H1 (cell line): Measurements from ENCODE around the gene GANAB. TPM values are rescaled to one million over a fixed set of nuclear protein-coding genes. Genes with fewer than 3 reads are reported as not detected.

Experiments
- ASH2L ChIP-seq: fragments of 200-600, 300-600 bp; sonication (generic); IDR thresholded peaks from one replicate; pipeline ENCODE4 v1.7.1; 2017; ENCODE audit warnings: low read length
- CBX5 ChIP-seq: fragments of 300-800, 300-1000 bp; sonication (generic); IDR thresholded peaks from 2 replicates; pipeline ENCODE4 v1.7.1; 2016; ENCODE audit warnings: antibody characterized with exemption, low read length, low read depth
- CREB1 ChIP-seq: IDR thresholded peaks from 2 replicates; pipeline ENCODE4 v1.6.1; 2012; ENCODE audit warnings: inconsistent platforms
- EP300 ChIP-seq, 2 experiments: IDR thresholded peaks; 1 replicate in 1 of 2; 2 replicates in 1 of 2; pipeline ENCODE4 v1.6.1; 2011 to 2012; ENCODE audit warnings: low read depth in 2 of 2, low read length in 2 of 2, mild to moderate bottlenecking in 2 of 2, borderline replicate concordance in 1 of 2, inconsistent platforms in 1 of 2, moderate library complexity in 1 of 2
- GABPA ChIP-seq: IDR thresholded peaks from 2 replicates; pipeline ENCODE4 v1.6.1; 2011; ENCODE audit warnings: mild to moderate bottlenecking, low read length, moderate library complexity, borderline replicate concordance; ENCODE audit not compliant: insufficient read depth
- HDAC6 ChIP-seq: IDR thresholded peaks from one replicate; pipeline ENCODE4 v1.7.1; 2012; ENCODE audit warnings: low read depth, mild to moderate bottlenecking, inconsistent platforms, low read length, moderate library complexity
- JUND ChIP-seq: IDR thresholded peaks from 2 replicates; pipeline ENCODE4 v1.6.1; 2011; ENCODE audit warnings: mild to moderate bottlenecking, improper control_type of control experiment, low read length
- KDM1A ChIP-seq: fragments of 200-600, 300-600 bp; sonication (generic); IDR thresholded peaks from 2 replicates; pipeline ENCODE4 v1.7.1; 2016; ENCODE audit warnings: mild to moderate bottlenecking, low read length, borderline replicate concordance
- MAX ChIP-seq: IDR thresholded peaks from 2 replicates; pipeline ENCODE4 v1.6.1; 2012; ENCODE audit warnings: inconsistent platforms
- NANOG ChIP-seq: IDR thresholded peaks from 2 replicates; pipeline ENCODE4 v1.6.1; 2011; ENCODE audit warnings: low read length, low read depth, mild to moderate bottlenecking, inconsistent platforms; ENCODE audit not compliant: insufficient read depth, poor library complexity, severe bottlenecking
- PHF8 ChIP-seq: fragments of 200-600 bp; sonication (generic); conservative IDR thresholded peaks from 2 replicates; pipeline ENCODE4 v1.7.1; 2012; ENCODE audit warnings: low read depth, mild to moderate bottlenecking, inconsistent platforms, low read length, moderate library complexity
- POLR2A ChIP-seq, 2 experiments: IDR thresholded peaks; 1 replicate in 1 of 2; 2 replicates in 1 of 2; pipeline ENCODE4 v1.6.1; 2011; ENCODE audit warnings: low read depth in 2 of 2, low read length in 2 of 2, mild to moderate bottlenecking in 2 of 2; ENCODE audit errors: control extremely low read depth in 1 of 2
- POLR2AphosphoS5 ChIP-seq: IDR thresholded peaks from 2 replicates; pipeline ENCODE4 v1.6.1; 2011; ENCODE audit warnings: low read depth, low read length
- POU5F1 ChIP-seq: IDR thresholded peaks from 2 replicates; pipeline ENCODE4 v1.6.1; 2011; ENCODE audit warnings: low read depth, mild to moderate bottlenecking, low read length, moderate library complexity
- RXRA ChIP-seq: IDR thresholded peaks from 2 replicates; pipeline ENCODE4 v1.6.1; 2011; ENCODE audit warnings: low read depth, mild to moderate bottlenecking, low read length, moderate library complexity; ENCODE audit not compliant: insufficient read depth
- SIX5 ChIP-seq: IDR thresholded peaks from 2 replicates; pipeline ENCODE4 v1.6.1; 2011; ENCODE audit warnings: mild to moderate bottlenecking, low read depth, low read length
- SP2 ChIP-seq: IDR thresholded peaks from 2 replicates; pipeline ENCODE4 v1.6.1; 2012; ENCODE audit warnings: mild to moderate bottlenecking, low read length, inconsistent platforms
- SRF ChIP-seq: IDR thresholded peaks from 2 replicates; pipeline ENCODE4 v1.6.1; 2011; ENCODE audit warnings: mild to moderate bottlenecking, low read depth, low read length, moderate library complexity
- SUZ12 ChIP-seq: fragments of 200-600 bp; sonication (generic); IDR thresholded peaks from 2 replicates; pipeline ENCODE4 v1.6.1; 2012; ENCODE audit warnings: mild to moderate bottlenecking, inconsistent platforms, low read length, moderate library complexity, mixed read lengths
- TAF1 ChIP-seq: IDR thresholded peaks from 2 replicates; pipeline ENCODE4 v1.6.1; 2011; ENCODE audit warnings: mild to moderate bottlenecking, low read depth, low read length
- TAF7 ChIP-seq: optimal IDR thresholded peaks from 2 replicates; pipeline ENCODE3; 2011; ENCODE audit warnings: low read depth, mild to moderate bottlenecking, inconsistent platforms, low read length, moderate library complexity, borderline replicate concordance
- TBP ChIP-seq: IDR thresholded peaks from 2 replicates; pipeline ENCODE4 v1.6.1; 2011; ENCODE audit warnings: low read depth, low read length, improper control_type of control experiment
- TCF12 ChIP-seq: IDR thresholded peaks from 2 replicates; pipeline ENCODE4 v1.6.1; 2011; ENCODE audit warnings: low read depth, mild to moderate bottlenecking, low read length
- TEAD4 ChIP-seq: IDR thresholded peaks from 2 replicates; pipeline ENCODE4 v1.6.1; 2012; ENCODE audit warnings: low read depth, low read length, inconsistent platforms, mixed read lengths
- YY1 ChIP-seq: IDR thresholded peaks from 2 replicates; pipeline ENCODE4 v1.6.1; 2011; ENCODE audit warnings: low read depth, mild to moderate bottlenecking, low read length
- polyA plus RNA-seq, 7 experiments: library from polyadenylated mRNA; depleted of rRNA in 3 of 7; stranded (reverse) in 5 of 7; unstranded in 2 of 7; fragments of >200 nt in 5 of 7; fragments of 200-250 nt in 2 of 7; gene quantifications; 1 replicate in 5 of 7; 2 replicates in 1 of 7; 4 replicates in 1 of 7; pipeline versions ENCODE4 v1.2.1 to v1.2.3, GENCODE V29; 2011 to 2013; ENCODE audit warnings: missing spikeins in 2 of 7, mixed read lengths in 2 of 7
- total RNA-seq: library from RNA; stranded (reverse); fragmentation: NEBNext Ultra II Directional; extraction: Animal tissue kit (Norgen Biotek cat#: 25700); gene quantifications from 2 replicates; pipeline ENCODE4 v1.2.1, GENCODE V29; 2021

The GANAB gene
- total and polyA plus RNA-seq, 2 of the 8 experiments (the other 6 are each of a cell fraction or from before 2014, with no cell fraction given), result 289 to 330 TPM

- TF ChIP-seq TEAD4 (0 out of 2 replicates have a peak, but pooled peaks have one; percentile 3), MAX (peak; percentile 79), SRF (peak; percentile 49; the same call in 1 of the 2 replicates), CREB1 (peak; percentile 96), TBP (peak; percentile 91), HDAC6 (no peak), SUZ12 (no peak), NANOG (peak; percentile 48), SP2 (no peak), POU5F1 (peak; percentile 62; the same call in 1 of the 2 replicates), TAF7 (peak; percentile 78), YY1 (peak; percentile 82; the same call in 1 of the 2 replicates), TCF12 (no peak), GABPA (peak; percentile 99), EP300 (IDR thresholded peaks at IDR 0.05; ENCODE audit: borderline replicate concordance in 1 of 2, low read depth in 2 of 2, low read length in 2 of 2) (peak in 1 of 2 experiments; percentile 71; a peak in 1 of 3 replicates), CBX5 (no peak), SIX5 (peak; percentile 44; the same call in 1 of the 2 replicates), PHF8 (peak; percentile 42), POLR2AphosphoS5 (peak; percentile 93), TAF1 (peak; percentile 97), POLR2A (IDR thresholded peaks at IDR 0.05; ENCODE audit: control extremely low read depth in 1 of 2, low read depth in 2 of 2, low read length in 2 of 2) (peak; percentile 91 to 93), KDM1A (no peak), JUND (peak; percentile 67), ASH2L (peak; percentile 94), RXRA (no peak)
These were observed 54.8 kb downstream of the GANAB start, which contains the start of gene TUT1 (continued) for GRCh38 chr11:62591448-62592145.
